Measurements from ENCODE around the gene SERPINA10.

DNA sequence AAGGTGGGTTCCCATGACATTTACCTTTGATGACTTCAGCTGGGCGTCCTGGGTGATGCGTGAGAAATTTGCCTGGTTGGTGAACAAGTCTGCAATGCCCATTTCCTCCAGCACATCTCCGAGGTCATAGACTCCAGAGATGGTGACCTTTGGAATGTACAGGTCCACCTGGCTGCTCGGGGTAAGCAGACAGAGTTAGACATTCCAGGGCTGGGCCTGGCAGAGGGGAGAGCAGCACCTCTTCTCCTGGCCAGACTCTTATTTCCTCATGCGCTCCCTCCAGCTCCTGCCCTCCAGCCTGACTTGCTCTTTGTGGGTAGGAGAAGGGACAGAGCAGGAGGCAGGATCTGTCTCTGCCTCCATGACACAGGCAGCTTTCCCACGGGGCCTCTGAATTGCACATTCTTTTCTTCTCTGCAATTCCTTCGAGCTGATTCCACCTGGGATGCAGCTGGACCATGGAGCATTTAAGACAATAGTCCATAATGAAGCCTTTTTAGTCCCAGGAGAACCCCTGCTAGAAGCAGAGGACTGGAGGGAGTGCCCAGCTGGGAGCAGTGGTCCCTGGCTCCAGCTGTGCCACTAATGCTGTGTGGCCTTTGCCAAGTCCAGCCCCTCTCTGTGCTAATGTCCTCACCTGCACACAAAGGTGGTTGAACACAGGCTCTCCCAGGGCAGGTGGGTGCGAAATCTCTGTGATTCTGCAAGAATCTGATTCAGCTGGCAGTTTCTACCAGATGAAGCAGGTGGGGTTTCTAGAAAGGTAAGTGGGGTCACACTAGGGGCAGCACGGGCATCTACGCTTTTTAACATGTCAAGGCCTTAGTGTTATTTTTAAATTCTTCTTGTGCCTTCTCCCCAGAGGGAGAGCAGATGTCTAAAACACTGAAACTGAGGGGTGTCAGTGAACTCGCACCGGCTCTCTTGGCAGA lies 13.2 kb upstream of the SERPINA10 start:
- no peak for TF ChIP-seq POLR2A (IDR thresholded peaks at IDR 0.05)
- TF ChIP-seq, protein P1, sequence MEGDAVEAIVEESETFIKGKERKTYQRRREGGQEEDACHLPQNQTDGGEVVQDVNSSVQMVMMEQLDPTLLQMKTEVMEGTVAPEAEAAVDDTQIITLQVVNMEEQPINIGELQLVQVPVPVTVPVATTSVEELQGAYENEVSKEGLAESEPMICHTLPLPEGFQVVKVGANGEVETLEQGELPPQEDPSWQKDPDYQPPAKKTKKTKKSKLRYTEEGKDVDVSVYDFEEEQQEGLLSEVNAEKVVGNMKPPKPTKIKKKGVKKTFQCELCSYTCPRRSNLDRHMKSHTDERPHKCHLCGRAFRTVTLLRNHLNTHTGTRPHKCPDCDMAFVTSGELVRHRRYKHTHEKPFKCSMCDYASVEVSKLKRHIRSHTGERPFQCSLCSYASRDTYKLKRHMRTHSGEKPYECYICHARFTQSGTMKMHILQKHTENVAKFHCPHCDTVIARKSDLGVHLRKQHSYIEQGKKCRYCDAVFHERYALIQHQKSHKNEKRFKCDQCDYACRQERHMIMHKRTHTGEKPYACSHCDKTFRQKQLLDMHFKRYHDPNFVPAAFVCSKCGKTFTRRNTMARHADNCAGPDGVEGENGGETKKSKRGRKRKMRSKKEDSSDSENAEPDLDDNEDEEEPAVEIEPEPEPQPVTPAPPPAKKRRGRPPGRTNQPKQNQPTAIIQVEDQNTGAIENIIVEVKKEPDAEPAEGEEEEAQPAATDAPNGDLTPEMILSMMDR (IDR thresholded peaks at IDR 0.05): no peak

All from breast epithelium (tissue), 3 donors.